ENCODE results near the gene ASCC2.

The ASCC2 gene

GRCh38 chr22:29817724-29818123 lies 20.4 kb downstream of the ASCC2 start:
- DNase-seq (ENCODE audit: low read depth in 1 of 2, low spot score in 1 of 2) = no peak

- no peak for DNase-seq (ENCODE audit: low read depth in 1 of 2, low spot score in 1 of 2)
These were observed 21.1 kb downstream of the ASCC2 start for GRCh38 chr22:29816980-29817379.

DNA sequence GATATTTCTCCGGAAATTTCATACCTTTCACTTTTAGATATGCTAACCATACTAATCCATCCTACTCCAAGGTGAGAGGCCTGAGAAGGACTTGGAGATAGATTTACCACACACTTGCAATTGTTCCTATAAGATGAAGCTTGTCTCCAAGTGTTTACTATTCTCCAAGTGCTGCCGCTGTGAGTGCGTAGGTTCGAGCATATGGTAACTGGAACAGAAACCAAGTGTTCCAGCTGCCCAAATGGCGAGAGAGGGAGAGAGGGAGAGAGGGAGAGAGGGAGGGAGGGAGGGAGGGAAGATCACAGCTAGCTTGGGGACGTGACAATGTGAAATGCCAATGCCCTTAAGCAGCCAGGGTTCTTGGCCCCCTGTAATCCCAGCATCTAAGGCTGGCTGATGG lies 21.5 kb downstream of the ASCC2 start:
- DNase-seq (ENCODE audit: low read depth in 1 of 2, low spot score in 1 of 2) = no peak

GRCh38 chr22:29816128-29816527 lies 21.9 kb downstream of the ASCC2 start:
- DNase-seq (ENCODE audit: low read depth in 1 of 2, low spot score in 1 of 2) = no peak

GRCh38 chr22:29815580-29815979 lies 22.5 kb downstream of the ASCC2 start:
- DNase-seq (ENCODE audit: low read depth in 1 of 2, low spot score in 1 of 2) = no peak

- DNase-seq (ENCODE audit: low read depth in 1 of 2, low spot score in 1 of 2) = no peak
These were observed 24.1 kb downstream of the ASCC2 start for GRCh38 chr22:29814003-29814402.

DNA sequence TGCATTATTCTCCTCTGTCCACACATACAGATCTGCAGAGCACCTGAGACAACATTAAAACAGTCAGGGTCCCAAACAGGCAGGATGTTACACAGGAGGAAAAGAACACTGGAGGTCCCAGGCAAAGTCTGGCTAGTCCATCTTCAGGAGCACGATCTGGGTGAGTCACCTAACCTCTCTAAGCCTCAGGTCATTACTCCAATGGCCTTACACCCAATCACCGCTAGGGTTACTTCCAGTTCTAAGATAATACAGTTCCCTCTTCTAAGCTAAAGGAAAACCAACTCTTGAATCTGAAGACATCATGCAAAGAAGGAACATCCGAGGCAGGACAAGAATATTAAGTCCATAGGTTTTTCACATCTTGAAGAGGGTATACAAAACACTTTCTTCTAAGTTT lies 24.5 kb downstream of the ASCC2 start:
- DNase-seq (ENCODE audit: low read depth in 1 of 2, low spot score in 1 of 2) = no peak

DNA sequence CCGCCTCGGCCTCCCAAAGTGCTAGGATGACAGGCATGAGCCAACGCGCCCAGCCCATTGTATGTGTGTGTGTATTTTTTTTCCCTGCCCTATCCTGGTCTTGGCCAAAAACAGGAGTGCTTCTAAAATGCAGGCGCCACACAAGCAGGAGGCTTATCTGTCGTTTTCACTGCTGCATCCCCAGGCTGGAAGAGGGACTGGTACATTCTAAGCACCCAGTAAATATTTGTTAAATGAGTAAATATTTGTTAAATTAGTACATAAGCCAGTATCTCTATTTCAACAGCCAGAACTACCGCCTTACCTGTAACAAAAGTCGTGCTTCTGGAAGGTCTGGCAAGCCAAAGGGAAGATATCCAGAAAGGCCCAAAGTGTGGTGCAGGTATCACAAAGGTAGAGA lies 24.9 kb downstream of the ASCC2 start:
- no peak for DNase-seq (ENCODE audit: low read depth in 1 of 2, low spot score in 1 of 2)

DNA sequence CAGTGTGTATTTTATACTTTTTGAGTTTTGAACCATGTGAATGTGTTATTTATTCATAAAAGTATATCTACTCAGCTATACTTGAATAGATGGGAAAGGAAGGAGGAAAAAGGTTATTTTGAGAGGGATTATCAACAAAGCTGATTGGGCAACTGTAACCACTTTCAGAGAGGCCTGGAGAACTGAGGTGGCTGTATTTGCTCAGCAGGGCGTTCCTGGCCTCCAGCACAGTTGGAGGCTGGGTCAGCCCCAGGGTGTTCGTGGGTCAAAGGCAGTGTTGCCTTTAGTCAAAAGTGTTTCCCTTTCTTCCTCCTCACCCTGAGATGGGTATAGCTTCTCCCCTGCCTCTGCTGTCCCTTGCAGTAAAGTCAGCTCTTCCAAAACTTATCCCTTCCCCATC lies 26.7 kb downstream of the ASCC2 start:
- DNase-seq (ENCODE audit: low read depth in 1 of 2, low spot score in 1 of 2) = no peak

GRCh38 chr22:29810216-29810615 lies 27.9 kb downstream of the ASCC2 start:
- DNase-seq (ENCODE audit: low read depth in 1 of 2, low spot score in 1 of 2) = no peak

- DNase-seq (ENCODE audit: low read depth in 1 of 2, low spot score in 1 of 2) = no peak
These were observed 31.9 kb downstream of the ASCC2 start for GRCh38 chr22:29806196-29806595.

DNA sequence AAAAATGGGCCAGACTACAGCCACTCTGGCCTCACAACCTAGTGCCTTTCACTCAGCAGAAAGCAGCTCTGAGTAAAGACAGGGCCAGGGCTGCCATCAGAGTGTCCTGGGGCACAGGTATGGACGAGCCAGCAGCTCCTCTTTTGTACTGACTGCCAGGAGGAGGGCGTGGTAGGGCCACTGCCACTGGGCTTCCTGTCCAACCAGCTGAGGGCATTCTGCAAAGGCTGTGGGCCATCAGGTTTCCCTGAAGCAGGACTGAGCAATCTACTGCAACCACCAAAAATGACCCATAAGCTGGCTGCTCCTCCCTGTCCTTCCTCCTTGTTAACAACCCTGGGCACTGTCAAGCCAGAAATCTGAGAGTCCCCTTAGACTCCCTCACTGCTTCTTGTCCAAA lies 33.1 kb downstream of the ASCC2 start:
- DNase-seq (ENCODE audit: low read depth in 1 of 2, low spot score in 1 of 2) = no peak

- DNase-seq (ENCODE audit: low read depth in 1 of 2, low spot score in 1 of 2) = no peak
These were observed 34.9 kb downstream of the ASCC2 start for GRCh38 chr22:29803190-29803589.

DNA sequence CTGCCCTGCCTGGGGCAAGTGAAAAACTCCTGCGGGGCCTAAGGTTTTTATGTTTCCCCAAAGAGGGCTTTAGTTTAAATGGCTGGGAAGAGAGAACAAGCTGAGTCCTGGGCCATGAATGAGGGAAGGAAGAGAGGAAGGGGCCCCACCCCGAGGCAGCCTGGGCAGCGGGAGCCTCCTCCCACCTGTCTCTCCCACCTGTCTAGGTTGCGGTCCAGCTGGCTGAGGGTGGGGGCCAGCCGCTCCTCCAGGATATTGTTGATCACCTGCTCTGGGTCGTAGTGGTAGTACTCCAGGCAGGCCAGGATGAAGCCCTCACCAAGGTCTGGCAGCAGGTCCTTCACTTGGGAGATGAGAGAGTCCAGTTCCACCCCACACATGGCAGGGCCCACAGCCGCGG lies 36.3 kb downstream of the ASCC2 start:
- no peak for DNase-seq (ENCODE audit: low read depth in 1 of 2, low spot score in 1 of 2)

- no peak for DNase-seq (ENCODE audit: low read depth in 1 of 2, low spot score in 1 of 2)
These were observed 36.9 kb downstream of the ASCC2 start for GRCh38 chr22:29801153-29801552.

- DNase-seq (ENCODE audit: low read depth in 1 of 2, low spot score in 1 of 2) = no peak
These were observed 38.8 kb downstream of the ASCC2 start for GRCh38 chr22:29799217-29799680.

- DNase-seq (ENCODE audit: low read depth in 1 of 2, low spot score in 1 of 2) = no peak
These were observed 39.3 kb downstream of the ASCC2 start for GRCh38 chr22:29798801-29799200.

DNA sequence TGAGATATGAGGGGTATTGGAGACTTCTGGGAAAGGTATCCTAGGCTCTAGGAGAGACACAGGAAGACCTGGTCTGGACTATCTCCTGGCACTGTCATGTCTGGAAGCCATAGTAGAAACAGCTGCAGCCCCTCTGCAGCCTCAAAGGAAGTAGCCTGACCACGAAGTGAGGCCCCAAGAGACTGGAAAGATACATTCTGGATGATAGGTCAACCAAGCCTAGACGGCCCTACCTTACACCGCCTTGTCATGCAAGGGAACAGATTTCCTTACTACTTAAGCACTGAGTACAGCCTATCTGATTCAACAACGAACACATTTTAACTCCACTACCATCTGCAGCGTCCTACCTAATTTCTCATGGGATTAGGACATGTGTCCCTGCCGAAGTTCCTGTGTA lies 39.8 kb downstream of the ASCC2 start:
- no peak for DNase-seq (ENCODE audit: low read depth in 1 of 2, low spot score in 1 of 2)

- DNase-seq (ENCODE audit: low read depth in 1 of 2, low spot score in 1 of 2) = no peak
These were observed 40.7 kb downstream of the ASCC2 start for GRCh38 chr22:29797351-29797750.

- no peak for DNase-seq (ENCODE audit: low read depth in 1 of 2, low spot score in 1 of 2)
These were observed 42.4 kb downstream of the ASCC2 start for GRCh38 chr22:29795663-29796062.

- DNase-seq (ENCODE audit: low read depth in 1 of 2, low spot score in 1 of 2) = no peak
These were observed 44.7 kb downstream of the ASCC2 start for GRCh38 chr22:29793396-29793795.

DNA sequence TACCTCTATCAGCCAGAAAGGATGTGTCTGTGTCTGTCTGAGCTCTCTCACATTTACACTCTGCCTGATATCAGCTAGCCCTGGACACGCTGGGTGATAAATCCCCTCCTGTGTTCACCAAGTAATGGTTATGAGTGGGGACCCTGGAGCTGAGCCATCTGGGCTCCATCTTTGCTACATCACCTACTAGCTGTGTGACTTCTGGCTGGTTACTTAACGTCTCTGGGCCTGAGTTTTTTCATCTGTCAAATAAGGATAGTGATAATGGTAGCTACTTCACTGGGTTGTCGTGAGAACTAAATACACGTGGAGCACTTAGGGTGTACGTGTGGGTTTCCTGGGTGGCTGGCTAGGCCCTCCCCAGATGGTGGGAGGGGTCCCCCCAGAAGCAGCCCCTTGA lies 48.0 kb downstream of the ASCC2 start:
- no peak for DNase-seq (ENCODE audit: low read depth in 1 of 2, low spot score in 1 of 2)

GRCh38 chr22:29788339-29789279 lies 49.5 kb downstream of the ASCC2 start:
- DNase-seq (ENCODE audit: low read depth in 1 of 2, low spot score in 1 of 2) = no peak

Measured in activated T-helper 1 cell treated with anti-CD3 and anti-CD28 coated beads, Interleukin-2, amount 50 U/mL, for 16 hours (primary cell).